ENCODE measurements around the gene CLCN6.

CLCN6 gene

DNA sequence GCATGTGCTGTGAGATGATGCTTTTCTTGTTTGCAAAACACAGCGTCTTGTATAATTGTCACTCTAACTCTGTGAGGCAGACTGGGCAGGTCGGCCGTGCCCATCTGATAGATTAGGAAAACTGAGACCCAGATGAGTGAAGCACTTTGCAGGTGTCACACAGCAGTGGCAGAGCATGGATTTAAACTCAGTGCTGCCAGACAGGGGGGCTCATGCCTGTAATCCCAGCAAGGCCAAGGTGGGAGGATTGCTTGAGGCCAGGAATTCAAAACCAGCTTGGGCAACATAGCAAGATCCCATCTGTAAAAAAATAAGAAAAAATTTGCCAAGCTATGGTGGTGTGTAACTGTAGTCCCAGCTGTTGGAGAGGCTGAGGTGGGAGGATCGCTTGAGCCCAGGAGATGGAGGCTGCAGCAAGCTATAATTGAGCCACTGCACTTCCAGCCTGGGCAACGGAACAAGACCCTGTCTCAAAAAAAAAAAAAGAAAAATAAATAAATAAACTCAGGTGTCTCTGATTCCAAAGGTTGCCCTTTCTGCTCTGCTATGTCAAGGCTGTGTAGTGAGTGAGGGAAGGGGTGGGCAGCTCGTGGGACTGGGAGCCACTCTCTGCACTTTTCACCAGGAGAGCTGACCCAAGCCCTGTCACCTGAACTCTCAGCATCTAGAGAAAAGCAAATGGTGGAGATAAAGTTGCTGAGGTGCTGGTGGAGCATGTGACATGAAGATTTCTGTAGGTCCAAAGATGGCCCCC, 85.6 kb downstream of the CLCN6 start:
- Histone ChIP-seq H3K27me3 (ENCODE audit: insufficient read depth, low read depth, severe bottlenecking) (no peaks in the 10 kb centered on the region), H3K9me3 (ENCODE audit: severe bottlenecking) (no peaks in the 10 kb centered on the region), H3K4me3 (ENCODE audit: low read depth, low read length) (no peak overlapping the region), H3K36me3 (no peaks in the 10 kb centered on the region), H3K27ac (no peak overlapping the region)
- TF ChIP-seq, protein P1, sequence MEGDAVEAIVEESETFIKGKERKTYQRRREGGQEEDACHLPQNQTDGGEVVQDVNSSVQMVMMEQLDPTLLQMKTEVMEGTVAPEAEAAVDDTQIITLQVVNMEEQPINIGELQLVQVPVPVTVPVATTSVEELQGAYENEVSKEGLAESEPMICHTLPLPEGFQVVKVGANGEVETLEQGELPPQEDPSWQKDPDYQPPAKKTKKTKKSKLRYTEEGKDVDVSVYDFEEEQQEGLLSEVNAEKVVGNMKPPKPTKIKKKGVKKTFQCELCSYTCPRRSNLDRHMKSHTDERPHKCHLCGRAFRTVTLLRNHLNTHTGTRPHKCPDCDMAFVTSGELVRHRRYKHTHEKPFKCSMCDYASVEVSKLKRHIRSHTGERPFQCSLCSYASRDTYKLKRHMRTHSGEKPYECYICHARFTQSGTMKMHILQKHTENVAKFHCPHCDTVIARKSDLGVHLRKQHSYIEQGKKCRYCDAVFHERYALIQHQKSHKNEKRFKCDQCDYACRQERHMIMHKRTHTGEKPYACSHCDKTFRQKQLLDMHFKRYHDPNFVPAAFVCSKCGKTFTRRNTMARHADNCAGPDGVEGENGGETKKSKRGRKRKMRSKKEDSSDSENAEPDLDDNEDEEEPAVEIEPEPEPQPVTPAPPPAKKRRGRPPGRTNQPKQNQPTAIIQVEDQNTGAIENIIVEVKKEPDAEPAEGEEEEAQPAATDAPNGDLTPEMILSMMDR (IDR thresholded peaks at IDR 0.05; ENCODE audit: low read depth, low read length): no peak
- DNase-seq: no peak

All from WERI-Rb-1 (cell line).